ENCODE data around the gene NFIX. TPM values are rescaled to one million over a fixed set of nuclear protein-coding genes. Genes with fewer than 3 reads are reported as not detected.

The NFIX gene
- polyA plus RNA-seq, 3 donors: 0.25 to 3.7 (median 0.90) TPM

DNA sequence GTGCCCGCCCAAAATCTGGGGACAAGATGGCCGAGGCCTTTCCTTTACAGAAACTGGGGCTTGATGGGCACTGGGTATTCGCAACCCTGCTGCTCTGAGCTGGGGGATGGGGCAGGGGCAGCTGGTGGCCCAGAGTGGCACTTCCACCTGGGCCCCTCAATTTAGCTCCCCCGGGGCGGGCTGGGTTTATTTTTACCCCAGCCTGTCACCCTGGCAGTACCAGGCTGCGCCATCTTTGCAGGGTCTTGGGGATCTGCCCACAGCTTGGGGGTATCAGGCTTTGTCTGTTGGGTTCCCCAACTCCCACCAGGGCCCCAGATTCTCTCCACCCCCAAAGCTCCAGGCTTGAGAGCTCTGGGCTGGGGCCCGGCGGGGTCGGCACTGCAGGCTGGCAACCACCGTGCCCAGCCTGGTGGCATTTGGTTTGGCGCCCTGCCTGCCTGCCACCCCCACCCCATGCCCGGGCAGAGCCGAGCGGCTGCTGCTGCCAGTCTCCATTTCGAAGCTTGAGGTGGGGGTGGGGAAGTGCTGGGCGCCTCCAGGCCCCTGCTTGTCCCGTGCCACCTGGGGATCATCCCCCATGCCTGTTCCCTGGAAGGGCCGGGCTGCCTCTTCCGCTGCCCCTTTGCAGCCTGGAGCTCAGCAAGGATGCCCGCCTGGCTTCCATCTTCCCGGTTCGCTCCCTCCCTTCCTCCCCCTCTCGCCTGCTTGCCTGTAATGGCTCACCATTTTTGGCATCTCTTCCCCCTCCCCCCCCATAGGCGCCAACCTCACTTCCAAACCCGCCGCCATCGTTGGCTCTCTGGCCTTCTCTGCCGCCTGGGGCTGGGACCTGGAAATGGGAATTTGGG lies 11.4 kb downstream of the NFIX start:
- intact Hi-C loops (cut with micrococcal nuclease): no loop called here

More for the DNA sequence above, 11.4 kb downstream of the NFIX start:
- H3K9me3 Mint-ChIP-seq: peaks cover 3 to 10% (median 3%) of the 10 kb centered on the region in 7 donors
- Histone ChIP-seq H3K36me3 (replicated peaks in 1 of 2; ENCODE audit: control insufficient read depth in 1 of 2, insufficient read depth in 2 of 2, low read length in 2 of 2) (no peaks in the 10 kb centered on the region), H3K9me3 (replicated peaks in 1 of 2; ENCODE audit: control insufficient read depth in 1 of 2, insufficient read depth in 1 of 2, low read length in 2 of 2) (peaks cover 1 to 16% of the 10 kb centered on the region in 2 donors), H3K27ac (ENCODE audit: low read depth in 1 of 2, low read length in 2 of 2) (no peak overlapping the region), H2AFZ (ENCODE audit: insufficient read depth, low read depth, low read length, poor library complexity, severe bottlenecking) (no peak overlapping the region), H3K9ac (ENCODE audit: insufficient read depth, low read length, poor library complexity, severe bottlenecking) (no peak overlapping the region), H4K20me1 (ENCODE audit: insufficient read depth, low read length) (peaks cover 33% of the 10 kb centered on the region), H3K27me3 (ENCODE audit: control insufficient read depth in 2 of 2, insufficient read depth in 2 of 2, low read length in 2 of 2) (peaks cover 23 to 35% of the 10 kb centered on the region in 2 donors), H3K4me2 (replicated peaks; ENCODE audit: extremely low read depth, low read length, poor library complexity, severe bottlenecking) (no peak overlapping the region), H3K79me2 (ENCODE audit: insufficient read depth, low read length) (no peaks in the 10 kb centered on the region), H3K4me3 (replicated peaks in 1 of 3; ENCODE audit: low read depth in 2 of 3, low read length in 3 of 3) (no peak overlapping the region), H3K4me1 (ENCODE audit: control insufficient read depth in 1 of 2, insufficient read depth in 2 of 2, low read length in 2 of 2) (peaks cover 0 to 1% of the 10 kb centered on the region in 2 donors)
- peaks cover 30 to 39% (median 36%) of the 10 kb centered on the region in 3 donors for H3K27me3 Mint-ChIP-seq (ENCODE audit: low read depth in 3 of 3)
- no peak overlapping the region for H3K4me3 Mint-ChIP-seq
- H3K27ac Mint-ChIP-seq: no peak overlapping the region
- H3K4me1 Mint-ChIP-seq: peaks cover 4% of the 10 kb centered on the region
- TF ChIP-seq CTCF (IDR thresholded peaks at IDR 0.05): no peak
- peaks cover 6% of the 10 kb centered on the region in 2 donors for H3K36me3 Mint-ChIP-seq
- WGBS (ENCODE audit: insufficient coverage): 94% methylated on average over 6 of the region's 28 CpGs
- DNase-seq: no peak
